Heart right ventricle (tissue), 16 donors: ENCODE measurements around the gene RPS6KA1. TPM values are rescaled to one million over a fixed set of nuclear protein-coding genes. Genes with fewer than 3 reads are reported as not detected.

Experiments used
- ATAC-seq, 8 donors: fragments of 200-7000 bp; cut with Tn5 transposase; one replicate each; pipeline ENCODE4 v1.9.1; 2020; ENCODE audit warnings: mild to moderate bottlenecking in 8 of 8, moderate library complexity in 8 of 8, moderate number of reproducible peaks in 1 of 8
- DNase-seq, 2 donors: peaks; one replicate each; pipeline ENCODE4 v3.0.0-alpha.2; 2020
- H3K27ac ChIP-seq, 10 donors: fragments of 200-600 bp; sonication (generic) in 2 of 10; one replicate each; pipeline versions ENCODE4 v1.5.0 to v1.8.0; 2020 to 2022; ENCODE audit warnings: mild to moderate bottlenecking in 3 of 10
- H3K27me3 ChIP-seq, 7 donors: fragments of 200-600 bp; one replicate each; pipeline ENCODE4 v1.8.0; 2021 to 2022; ENCODE audit warnings: mild to moderate bottlenecking in 2 of 7
- H3K36me3 ChIP-seq, 9 donors: fragments of 200-600 bp; sonication (generic) in 1 of 9; one replicate each; pipeline versions ENCODE4 v1.5.0 to v1.8.0; 2020 to 2022; ENCODE audit warnings: mild to moderate bottlenecking in 2 of 9
- H3K4me1 ChIP-seq, 9 donors: fragments of 200-600 bp; sonication (generic) in 1 of 9; one replicate each; pipeline versions ENCODE4 v1.5.0 to v1.8.0; 2020 to 2022; ENCODE audit warnings: mild to moderate bottlenecking in 4 of 9
- H3K4me3 ChIP-seq, 10 donors: fragments of 200-600 bp; sonication (generic) in 2 of 10; one replicate each; pipeline versions ENCODE4 v1.5.0 to v1.8.0; 2020 to 2022; ENCODE audit warnings: mild to moderate bottlenecking in 7 of 10, moderate library complexity in 2 of 10
- H3K9me3 ChIP-seq, 11 donors: fragments of 200-600 bp in 10 of 11; sonication (generic) in 2 of 11; one replicate each; pipeline versions ENCODE4 v1.5.0 to v1.8.0; 2013 to 2022; ENCODE audit warnings: mild to moderate bottlenecking in 2 of 11, control low read depth in 1 of 11, moderate library complexity in 1 of 11
- CTCF ChIP-seq, 9 donors: fragments of 200-600 bp; sonication (generic) in 2 of 9; IDR thresholded peaks; one replicate each; pipeline versions ENCODE4 v1.5.0 to v1.8.0; 2021 to 2022; ENCODE audit warnings: antibody characterized with exemption in 9 of 9, mild to moderate bottlenecking in 5 of 9, moderate library complexity in 1 of 9
- WGBS, 2 donors: extraction: QIAGEN DNeasy Blood & Tissue Kit; methylation state at CpG; one replicate each; pipeline ENCODE4 v1.1.7; 2013; ENCODE audit warnings: inconsistent platforms in 1 of 2; 5-methylcytosine and 5-hydroxymethylcytosine counted together
- intact Hi-C, 10 donors: fragments of 100-400 bp; cut with DNase I; formaldehyde crosslinking; loops; one replicate each; pipeline versions ENCODE4 v1.11.1 to v1.14.2; 2022
- polyA plus RNA-seq, 2 donors: library from polyadenylated mRNA; stranded (reverse); fragments of 200-250 nt; gene quantifications; one replicate each; pipeline ENCODE4 v1.2.3, GENCODE V29; 2013
- total RNA-seq, 10 donors: library from RNA; stranded (reverse); fragmentation: NEBNext Ultra II Directional in 3 of 10; extraction: Animal tissue kit (Norgen Biotek cat#: 25700) in 3 of 10; gene quantifications; one replicate each; pipeline versions ENCODE4 v1.2.1 to v1.2.4, GENCODE V29; 2021 to 2023
- donor health status: Arrhythmogenic right ventricular cardiomyopathy.
- donor health status: ischemic (EF 13 %, LVEDD 7.1; RV severe dilation, severe dysfunction).
- donor health status: healthy with polysubstance abuse.
- donor health status: DM: no; HTN: yes; CAD: no.
- donor health status: DM: no; HTN: no; CAD: no.
- donor health status: ischemic (EF 25% LVEDD 6.9; RV normal size, moderate dysfunction).
- donor health status: ischemic (EF 25% LVEDD 5.7; RV mildly dilated, moderate dysfunction).
- donor health status: healthy.
- donor health status: DM: yes; HTN: yes; CAD: no.
- donor health status: Ischemic cardiomyopathy.
- donor health status: ischemic (EF 35%, LVEDD 5.7; RV mildly dilated, moderate dysfunction).
- donor health status: nonischemic (EF 11% LVEDD 7.7; RV severe dilation, severe dysfunction).
- donor health status: DM: yes; HTN: yes; CAD: no.
- donor health status: PGD.
- donor health status: ischemic (EF 29% LVEDD 5.4; RV normal size, mild dysfunction).
- donor health status: nonischemic (EF 23%, LVEDD 6.1; RV moderate dilation, normal function).

Gene RPS6KA1
- total and polyA plus RNA-seq, 12 donors = 1.4 to 12.2 (median 2.8) TPM

- no peaks in the 10 kb centered on the region for H3K27me3 ChIP-seq
- no peaks in the 10 kb centered on the region for H3K9me3 ChIP-seq
- no peak for ATAC-seq
- no peak for DNase-seq
- no peaks in the 10 kb centered on the region for H3K4me1 ChIP-seq
- WGBS, 2 donors = 70 to 72% methylated on average over 3 of the region's 3 CpGs
- no peak overlapping the region for H3K27ac ChIP-seq
- no peaks in the 10 kb centered on the region for H3K36me3 ChIP-seq
- TF ChIP-seq CTCF (IDR thresholded peaks at IDR 0.05) = no peak
- H3K4me3 ChIP-seq = no peak overlapping the region
- intact Hi-C loops = loop anchor here in 1 of 10 donors (10.0 kb wide), 1 partner anchor 102 kb away; no protein-coding TSS in a partner anchor
These were observed 36.3 kb upstream of the RPS6KA1 start for GRCh38 chr1:26493267-26493666.

GRCh38 chr1:26493938-26494337, 35.6 kb upstream of the RPS6KA1 start:
- no peak for TF ChIP-seq CTCF (IDR thresholded peaks at IDR 0.05)
- no peaks in the 10 kb centered on the region for H3K27me3 ChIP-seq
- intact Hi-C loops = loop anchor here in 1 of 10 donors (10.0 kb wide), 1 partner anchor 101 kb away; no protein-coding TSS in a partner anchor
- ATAC-seq (no peak), DNase-seq (no peak)
- H3K4me3 ChIP-seq = no peak overlapping the region
- 87 to 90% methylated on average over 3 of the region's 3 CpGs for WGBS, 2 donors
- H3K4me1 ChIP-seq = no peaks in the 10 kb centered on the region
- H3K36me3 ChIP-seq = no peaks in the 10 kb centered on the region
- H3K9me3 ChIP-seq = no peaks in the 10 kb centered on the region
- H3K27ac ChIP-seq = no peak overlapping the region

GRCh38 chr1:26496861-26497260, 32.7 kb upstream of the RPS6KA1 start:
- intact Hi-C loops = loop anchor here in 1 of 10 donors (10.0 kb wide), 1 partner anchor 98 kb away; no protein-coding TSS in a partner anchor
- Histone ChIP-seq H3K4me1 (peaks cover 2 to 20% (median 15%) of the 10 kb centered on the region in 9 donors), H3K36me3 (no peaks in the 10 kb centered on the region), H3K27me3 (no peaks in the 10 kb centered on the region), H3K9me3 (no peaks in the 10 kb centered on the region), H3K4me3 (no peak overlapping the region), H3K27ac (no peak overlapping the region)
- ATAC-seq = no peak
- no peak for DNase-seq
- TF ChIP-seq CTCF (IDR thresholded peaks at IDR 0.05) = no peak
- 57 to 65% methylated on average over 4 of the region's 4 CpGs for WGBS, 2 donors

- no peak for ATAC-seq
- intact Hi-C loops = loop anchor here in 1 of 10 donors (10.0 kb wide), 1 partner anchor 96 kb away; no protein-coding TSS in a partner anchor
- 92 to 94% methylated on average over 7 of the region's 7 CpGs for whole genome bisulfite sequencing, 2 donors
These were observed 30.7 kb upstream of the RPS6KA1 start for GRCh38 chr1:26498894-26499293.

More at GRCh38 chr1:26498894-26499293, 30.7 kb upstream of the RPS6KA1 start:
- no peak for DNase-seq
- Histone ChIP-seq H3K4me3 (no peak overlapping the region), H3K36me3 (no peaks in the 10 kb centered on the region), H3K27ac (no peak overlapping the region), H3K4me1 (peaks cover 2 to 21% (median 16%) of the 10 kb centered on the region in 9 donors), H3K27me3 (no peaks in the 10 kb centered on the region), H3K9me3 (no peaks in the 10 kb centered on the region)
- no peak for TF ChIP-seq CTCF (IDR thresholded peaks at IDR 0.05)
